Esophagus muscularis mucosa (tissue), 4 donors: ENCODE measurements around the gene ZNF524.

Source experiments
- EP300 ChIP-seq: sonication (generic); formaldehyde crosslinking; IDR thresholded peaks from one replicate; pipeline ENCODE4 v1.6.1; 2017; ENCODE audit warnings: antibody characterized with exemption
- POLR2A ChIP-seq: fragments of 450-650 bp; IDR thresholded peaks from one replicate; pipeline ENCODE4 v1.6.1; 2017; ENCODE audit warnings: antibody characterized with exemption, moderate library complexity, mild to moderate bottlenecking, low read depth
- POLR2AphosphoS5 ChIP-seq, 2 donors: sonication (generic); formaldehyde crosslinking; IDR thresholded peaks; one replicate each; pipeline ENCODE4 v1.6.1; 2017; ENCODE audit warnings: antibody characterized with exemption in 2 of 2
- TF ChIP-seq, protein P1 (sequence below), 3 experiments: fragments of 200-600 bp in 2 of 3; fragments of 450-650 bp in 1 of 3; sonication (generic) in 2 of 3; IDR thresholded peaks; one replicate each; pipeline ENCODE4 v1.5.1; 2017 to 2019; ENCODE audit warnings: antibody characterized with exemption in 3 of 3, mild to moderate bottlenecking in 2 of 3, moderate library complexity in 1 of 3

DNA sequence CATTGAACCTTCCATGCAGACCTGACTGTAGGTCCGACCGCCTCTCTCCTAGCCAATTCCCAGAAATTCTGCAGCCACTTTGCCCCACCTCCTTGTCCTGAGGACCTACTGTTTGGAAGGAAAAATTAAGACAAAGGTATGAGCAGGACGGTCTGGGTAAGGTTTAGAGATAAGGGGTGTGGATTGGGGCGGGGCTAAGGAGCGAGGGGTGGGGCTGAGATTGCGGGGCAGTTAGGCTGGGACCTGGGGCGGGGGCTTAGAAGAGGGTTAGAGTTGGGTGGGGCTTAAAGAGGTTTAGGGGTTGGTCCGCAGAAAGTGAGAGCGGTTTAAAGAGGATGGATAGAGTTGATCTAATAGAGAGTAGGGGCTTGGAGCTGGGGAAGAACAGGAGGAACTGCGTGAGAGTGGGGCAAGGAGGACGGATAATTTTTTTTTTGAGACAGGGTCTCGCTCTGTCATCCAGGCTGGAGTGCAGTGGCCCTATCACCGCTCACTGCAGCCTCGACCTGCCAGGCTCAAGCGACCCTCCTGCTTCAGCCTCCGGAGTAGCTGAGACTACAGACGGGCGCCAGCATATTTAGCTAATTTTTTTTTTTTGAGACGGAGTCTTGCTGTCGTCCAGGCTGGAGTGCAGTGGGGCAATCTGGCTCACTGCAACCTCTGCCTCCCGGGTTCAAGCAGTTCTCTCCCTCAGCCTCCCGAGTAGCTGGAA lies 3.6 kb downstream of the ZNF524 start:
- TF ChIP-seq, protein P1, sequence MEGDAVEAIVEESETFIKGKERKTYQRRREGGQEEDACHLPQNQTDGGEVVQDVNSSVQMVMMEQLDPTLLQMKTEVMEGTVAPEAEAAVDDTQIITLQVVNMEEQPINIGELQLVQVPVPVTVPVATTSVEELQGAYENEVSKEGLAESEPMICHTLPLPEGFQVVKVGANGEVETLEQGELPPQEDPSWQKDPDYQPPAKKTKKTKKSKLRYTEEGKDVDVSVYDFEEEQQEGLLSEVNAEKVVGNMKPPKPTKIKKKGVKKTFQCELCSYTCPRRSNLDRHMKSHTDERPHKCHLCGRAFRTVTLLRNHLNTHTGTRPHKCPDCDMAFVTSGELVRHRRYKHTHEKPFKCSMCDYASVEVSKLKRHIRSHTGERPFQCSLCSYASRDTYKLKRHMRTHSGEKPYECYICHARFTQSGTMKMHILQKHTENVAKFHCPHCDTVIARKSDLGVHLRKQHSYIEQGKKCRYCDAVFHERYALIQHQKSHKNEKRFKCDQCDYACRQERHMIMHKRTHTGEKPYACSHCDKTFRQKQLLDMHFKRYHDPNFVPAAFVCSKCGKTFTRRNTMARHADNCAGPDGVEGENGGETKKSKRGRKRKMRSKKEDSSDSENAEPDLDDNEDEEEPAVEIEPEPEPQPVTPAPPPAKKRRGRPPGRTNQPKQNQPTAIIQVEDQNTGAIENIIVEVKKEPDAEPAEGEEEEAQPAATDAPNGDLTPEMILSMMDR (IDR thresholded peaks at IDR 0.05), result no peak
- TF ChIP-seq POLR2A, result no peak
- TF ChIP-seq POLR2AphosphoS5 (IDR thresholded peaks at IDR 0.05), result no peak
- no peak for TF ChIP-seq EP300
